ENCODE measurements around the gene DDX10. TPM values are rescaled to one million over a fixed set of nuclear protein-coding genes. Genes with fewer than 3 reads are reported as not detected.

DDX10 gene
- total and polyA plus RNA-seq, 3 donors from 2014 or later, result 25.7 to 64.4 (median 59.2) TPM

DNA sequence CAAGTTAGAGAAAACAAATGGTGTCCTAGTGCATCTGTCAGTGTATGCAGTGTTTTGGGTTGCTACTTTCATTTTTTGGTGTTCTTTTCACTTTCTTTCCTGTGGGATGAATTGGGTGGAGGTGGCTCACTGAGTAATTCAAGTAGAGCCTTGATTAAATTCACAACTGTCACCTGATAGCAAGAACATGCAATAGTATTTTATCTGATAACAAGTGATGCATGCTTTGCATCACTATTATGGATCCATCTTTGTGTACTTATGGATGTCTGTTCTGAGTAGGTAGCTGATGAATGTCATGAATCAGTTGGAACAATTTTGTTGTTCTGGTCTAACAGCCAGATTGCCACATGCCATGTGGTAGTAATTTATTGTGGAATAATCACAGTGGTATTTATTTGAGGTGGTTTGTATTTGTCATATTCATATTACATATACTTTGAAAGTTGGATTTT lies 87.5 kb downstream of the DDX10 start:
- Histone ChIP-seq H3K36me3 (ENCODE audit: low read depth, missing control alignments) (no peaks in the 10 kb centered on the region), H3K27ac (no peak overlapping the region), H3K4me1 (no peaks in the 10 kb centered on the region), H3K4me3 (no peak overlapping the region), H3K27me3 (no peaks in the 10 kb centered on the region), H3K9me3 (no peaks in the 10 kb centered on the region)
- TF ChIP-seq POLR2A (IDR thresholded peaks at IDR 0.05), result no peak
- TF ChIP-seq, protein P1, sequence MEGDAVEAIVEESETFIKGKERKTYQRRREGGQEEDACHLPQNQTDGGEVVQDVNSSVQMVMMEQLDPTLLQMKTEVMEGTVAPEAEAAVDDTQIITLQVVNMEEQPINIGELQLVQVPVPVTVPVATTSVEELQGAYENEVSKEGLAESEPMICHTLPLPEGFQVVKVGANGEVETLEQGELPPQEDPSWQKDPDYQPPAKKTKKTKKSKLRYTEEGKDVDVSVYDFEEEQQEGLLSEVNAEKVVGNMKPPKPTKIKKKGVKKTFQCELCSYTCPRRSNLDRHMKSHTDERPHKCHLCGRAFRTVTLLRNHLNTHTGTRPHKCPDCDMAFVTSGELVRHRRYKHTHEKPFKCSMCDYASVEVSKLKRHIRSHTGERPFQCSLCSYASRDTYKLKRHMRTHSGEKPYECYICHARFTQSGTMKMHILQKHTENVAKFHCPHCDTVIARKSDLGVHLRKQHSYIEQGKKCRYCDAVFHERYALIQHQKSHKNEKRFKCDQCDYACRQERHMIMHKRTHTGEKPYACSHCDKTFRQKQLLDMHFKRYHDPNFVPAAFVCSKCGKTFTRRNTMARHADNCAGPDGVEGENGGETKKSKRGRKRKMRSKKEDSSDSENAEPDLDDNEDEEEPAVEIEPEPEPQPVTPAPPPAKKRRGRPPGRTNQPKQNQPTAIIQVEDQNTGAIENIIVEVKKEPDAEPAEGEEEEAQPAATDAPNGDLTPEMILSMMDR (IDR thresholded peaks at IDR 0.05), result no peak
- DNase-seq, result no peak
- intact Hi-C loops (cut with DNase I; ENCODE audit: low total_unique reads), result no loop called here

DNA sequence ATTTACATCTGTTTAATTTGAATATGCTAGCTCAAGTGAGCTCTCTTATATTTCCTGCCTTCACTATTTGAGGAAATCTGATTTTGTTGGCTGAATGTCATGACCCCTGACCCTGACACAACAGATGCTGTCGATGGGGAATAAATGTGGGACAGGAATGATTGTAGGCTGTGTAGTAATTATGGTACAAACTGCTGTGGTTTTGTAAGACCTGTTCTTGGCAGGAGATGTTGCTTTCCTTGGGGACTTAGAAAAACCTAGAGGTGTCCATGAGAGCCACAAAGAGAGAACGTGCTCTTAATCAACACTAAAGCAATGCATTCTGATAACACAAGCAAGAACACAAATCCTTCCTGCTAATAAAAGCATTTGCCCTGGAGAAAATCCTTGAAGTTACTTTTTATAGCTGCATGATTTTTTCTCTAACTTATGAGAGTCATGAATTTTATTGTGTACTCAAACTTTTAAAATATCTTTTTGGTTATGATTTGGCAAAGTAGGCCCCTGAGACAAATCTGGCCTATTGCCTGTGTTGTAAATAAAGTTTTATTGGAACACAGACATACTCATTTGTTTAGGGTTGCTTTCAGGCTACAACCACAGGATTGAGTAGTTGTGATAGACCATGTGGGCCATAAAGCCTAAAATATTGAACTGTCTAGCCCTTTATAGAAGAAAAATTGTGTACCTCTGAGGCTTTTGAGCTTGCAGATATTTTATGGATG lies 90.2 kb downstream of the DDX10 start:
- H3K27me3 ChIP-seq, result no peaks in the 10 kb centered on the region
- no peaks in the 10 kb centered on the region for H3K9me3 ChIP-seq
- intact Hi-C loops (cut with DNase I; ENCODE audit: low total_unique reads), result no loop called here
- no peaks in the 10 kb centered on the region for H3K4me1 ChIP-seq
- peak; percentile 25 for DNase-seq
- peak overlapping the region in 1 of 2 donors; percentile 9 for H3K27ac ChIP-seq
- H3K36me3 ChIP-seq (ENCODE audit: low read depth, missing control alignments), result no peaks in the 10 kb centered on the region
- 29 to 31% methylated on average over 2 of the region's 2 CpGs for WGBS, 2 donors
- no peak overlapping the region for H3K4me3 ChIP-seq
- no peak for TF ChIP-seq POLR2A (IDR thresholded peaks at IDR 0.05)
- TF ChIP-seq, protein P1 (IDR thresholded peaks at IDR 0.05), result no peak

DNA sequence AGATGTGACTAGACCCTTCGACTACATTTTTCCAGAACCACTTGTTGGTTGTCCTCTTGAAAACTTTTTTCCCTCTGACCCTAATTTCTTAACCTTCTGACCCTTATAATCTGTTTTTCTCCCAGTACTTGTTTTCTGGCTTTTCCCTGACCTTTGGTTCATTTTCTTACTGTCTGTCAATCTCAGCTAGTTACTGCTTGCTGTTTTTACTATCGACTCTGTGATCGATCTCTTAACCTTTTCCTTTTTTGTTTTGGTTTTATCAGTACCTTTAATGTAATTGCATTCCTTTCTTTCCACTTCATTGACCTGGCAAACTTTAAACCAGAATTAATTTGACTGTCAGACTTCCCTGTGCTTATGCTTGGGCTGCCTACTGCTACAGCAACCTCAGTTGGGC lies 92.8 kb downstream of the DDX10 start:
- intact Hi-C loops (cut with DNase I; ENCODE audit: low total_unique reads), result no loop called here
- Histone ChIP-seq H3K36me3 (ENCODE audit: low read depth, missing control alignments) (no peaks in the 10 kb centered on the region), H3K27ac (no peak overlapping the region), H3K4me1 (no peaks in the 10 kb centered on the region), H3K4me3 (no peak overlapping the region), H3K9me3 (no peaks in the 10 kb centered on the region), H3K27me3 (no peaks in the 10 kb centered on the region)
- no peak for DNase-seq
- WGBS, 2 donors, result 83 to 87% methylated on average over 3 of the region's 3 CpGs
- TF ChIP-seq, protein P1 (IDR thresholded peaks at IDR 0.05), result no peak
- TF ChIP-seq POLR2A (IDR thresholded peaks at IDR 0.05), result no peak

DNA sequence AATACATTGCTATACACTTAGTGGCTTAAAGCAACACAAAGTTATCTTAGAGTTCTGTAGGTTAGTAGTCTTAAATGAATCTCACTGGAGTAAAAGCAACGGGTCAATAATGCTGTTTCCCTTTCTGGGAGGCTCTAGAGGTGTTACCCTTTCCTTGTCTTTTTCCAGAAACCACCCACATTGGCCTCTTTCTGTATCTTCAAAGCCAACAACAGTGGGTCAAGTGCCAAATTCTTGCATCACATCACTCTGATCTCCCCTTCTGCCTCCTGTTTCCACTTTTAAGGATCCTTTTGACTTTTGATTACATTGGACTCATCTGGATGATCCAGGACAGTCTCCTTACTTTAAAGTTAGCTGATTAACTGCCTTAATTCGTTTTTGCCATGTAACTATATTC lies 93.6 kb downstream of the DDX10 start:
- H3K9me3 ChIP-seq, result no peaks in the 10 kb centered on the region
- no peak overlapping the region for H3K27ac ChIP-seq
- no peak for TF ChIP-seq POLR2A (IDR thresholded peaks at IDR 0.05)
- TF ChIP-seq, protein P1 (IDR thresholded peaks at IDR 0.05), result no peak
- DNase-seq, result no peak
- no peaks in the 10 kb centered on the region for H3K4me1 ChIP-seq
- intact Hi-C loops (cut with DNase I; ENCODE audit: low total_unique reads), result no loop called here
- no peaks in the 10 kb centered on the region for H3K36me3 ChIP-seq (ENCODE audit: low read depth, missing control alignments)
- WGBS, 2 donors, result 73 to 78% methylated on average over 2 of the region's 2 CpGs
- no peaks in the 10 kb centered on the region for H3K27me3 ChIP-seq
- H3K4me3 ChIP-seq, result no peak overlapping the region

Measured in testis (tissue), 3 donors.